Measurements from ENCODE around the gene DOCK2.
"Not testable (repeated sequence)": the region's sequence is repeated elsewhere in the genome, so short reads cannot be mapped to it uniquely, and the experiment has no call there.

DOCK2 gene

DNA sequence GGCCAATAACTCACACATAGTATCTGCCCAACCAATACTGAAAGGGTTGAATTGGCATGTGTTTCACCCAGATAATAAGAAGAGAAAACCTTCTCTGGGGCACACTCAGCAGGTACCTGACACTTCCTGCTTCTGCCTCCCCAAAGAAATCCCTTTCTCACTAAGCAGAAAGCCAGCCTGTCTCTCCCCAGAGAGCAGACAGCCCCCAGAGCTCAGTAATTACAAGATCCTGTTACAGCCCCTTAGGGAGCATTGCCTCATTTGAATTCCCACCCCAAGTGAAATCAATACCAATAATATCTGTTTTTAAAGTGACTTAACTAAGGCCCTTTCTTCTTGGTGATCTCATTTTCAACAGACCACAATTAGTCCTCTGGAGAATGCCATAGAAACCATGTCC is 430.1 kb downstream of the DOCK2 start:
- DNase-seq (ENCODE audit: low spot score), result no peak

DNA sequence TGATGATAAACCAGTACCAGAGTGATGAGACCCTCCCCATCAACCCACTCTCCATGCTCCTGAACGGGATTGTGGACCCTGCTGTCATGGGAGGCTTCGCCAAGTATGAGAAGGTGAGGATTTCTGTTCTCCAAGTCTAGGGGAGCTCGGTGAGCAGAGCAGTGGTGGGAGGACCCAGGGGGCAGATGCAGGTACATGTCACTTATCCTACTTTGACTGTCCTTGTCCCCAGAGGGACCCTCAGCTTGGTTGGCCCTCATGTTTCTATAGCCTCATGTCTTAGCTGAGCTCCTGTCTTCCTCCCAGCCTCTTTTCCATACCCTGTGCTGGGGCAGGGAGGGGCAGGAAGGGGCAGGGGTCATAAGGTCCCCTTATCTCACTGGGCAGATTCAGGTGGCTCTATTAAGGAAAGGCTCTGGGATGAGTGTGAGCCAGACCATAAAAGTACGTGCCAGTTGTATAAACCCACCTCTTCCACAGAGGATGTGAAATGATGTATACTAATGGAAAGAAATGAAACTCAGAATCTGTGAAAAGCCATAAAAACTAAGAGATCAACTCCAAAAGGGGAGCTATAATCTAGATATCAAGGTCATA is 430.6 kb downstream of the DOCK2 start:
- no peak for DNase-seq (ENCODE audit: low spot score)

DNA sequence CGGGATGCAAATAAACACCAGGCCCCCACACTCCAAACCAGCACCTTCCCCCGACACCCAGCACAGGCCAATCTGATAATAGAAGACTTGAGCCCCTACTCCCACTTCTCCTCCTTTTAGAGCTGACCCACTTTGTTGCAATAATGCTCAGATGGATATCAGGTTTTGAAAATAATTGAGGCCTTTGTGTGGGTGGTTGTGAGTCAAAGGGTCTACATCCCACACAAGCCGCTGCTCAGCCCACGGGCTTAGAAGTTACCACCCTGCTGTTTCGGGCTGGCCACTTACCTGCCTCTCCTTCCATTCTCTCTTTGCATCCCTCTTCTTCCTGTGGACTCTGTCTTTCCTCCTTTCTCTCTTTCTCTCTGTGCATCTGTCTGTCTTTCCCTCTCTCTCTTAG is 432.4 kb downstream of the DOCK2 start:
- DNase-seq (ENCODE audit: low spot score), result no peak

DNA sequence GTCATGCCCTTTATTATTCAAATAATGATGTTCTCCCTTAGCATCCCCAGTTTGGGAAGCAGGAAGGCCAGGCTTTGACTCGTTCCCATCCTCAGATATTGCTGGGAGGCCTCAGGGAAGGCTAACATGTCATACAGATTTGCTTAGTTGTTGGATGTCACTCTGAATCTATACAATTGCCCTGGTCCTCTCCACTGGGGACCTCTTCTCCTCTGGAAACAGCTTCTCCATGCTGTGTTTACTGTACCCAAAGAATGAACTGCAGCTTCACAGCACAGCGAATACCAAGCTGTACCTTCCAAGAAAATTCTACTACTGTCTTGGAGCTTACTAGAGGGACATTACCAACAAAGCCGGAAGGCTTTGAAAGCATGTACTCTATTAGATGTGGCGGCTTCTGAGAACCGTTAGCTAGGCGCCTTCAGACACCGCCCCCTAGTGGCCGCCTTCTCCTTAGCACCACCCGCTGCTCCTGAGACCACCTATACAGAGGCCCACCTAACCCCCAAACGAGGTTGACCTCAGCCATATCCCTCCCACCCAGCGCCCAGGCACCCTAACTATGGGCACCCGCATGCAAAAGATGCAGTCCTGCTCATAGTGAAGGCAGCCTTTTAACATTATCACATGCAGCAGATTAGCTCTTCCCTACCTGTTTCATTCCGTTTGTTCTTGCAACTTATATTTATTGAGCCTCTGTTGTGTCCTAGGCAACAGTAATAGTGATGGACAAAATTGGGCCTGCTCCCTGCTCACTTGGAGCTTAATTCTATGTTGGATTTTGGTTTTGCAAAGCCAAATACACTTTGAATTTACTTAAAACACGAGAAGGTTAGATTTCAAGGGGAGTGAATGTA is 433.7 kb downstream of the DOCK2 start:
- DNase-seq (ENCODE audit: low spot score), result no peak

DNA sequence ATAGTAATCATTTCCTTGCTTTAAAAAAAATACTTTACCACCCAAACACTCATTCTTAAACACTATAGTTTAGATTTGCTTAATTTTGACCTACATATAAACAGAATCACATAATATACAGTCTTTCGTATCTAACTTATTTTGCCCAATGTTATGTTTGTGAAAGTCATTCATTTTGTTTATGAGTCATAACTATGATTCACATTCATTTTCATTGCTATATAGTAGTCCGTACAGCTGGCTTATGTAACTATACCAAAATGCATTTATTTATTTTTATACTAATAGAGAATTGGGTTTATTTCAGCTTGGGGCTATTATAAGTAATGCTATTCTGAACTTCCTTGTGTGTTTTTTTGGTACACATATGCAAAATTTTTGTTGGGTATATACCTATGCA is 434.7 kb downstream of the DOCK2 start:
- DNase-seq (ENCODE audit: low spot score), result no peak

DNA sequence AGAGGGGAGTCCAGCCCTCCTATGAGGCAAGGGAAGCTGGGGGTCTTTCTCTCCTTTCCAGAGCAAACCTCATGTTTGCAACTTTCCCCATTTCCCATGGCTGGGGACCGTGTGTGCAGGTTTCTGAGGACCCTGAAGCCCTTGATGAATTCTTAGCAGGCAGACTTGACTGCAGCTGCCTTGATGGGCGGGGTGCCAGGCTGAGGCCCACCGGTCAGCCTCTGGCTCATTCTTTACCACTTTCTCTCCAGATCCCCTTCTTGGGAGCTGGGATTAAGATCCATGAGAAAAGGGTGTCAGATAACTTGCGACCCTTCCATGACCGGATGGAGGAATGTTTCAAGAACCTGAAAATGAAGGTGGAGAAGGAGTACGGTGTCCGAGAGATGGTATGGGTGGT is 438.6 kb downstream of the DOCK2 start:
- no peak for DNase-seq (ENCODE audit: low spot score)

DNA sequence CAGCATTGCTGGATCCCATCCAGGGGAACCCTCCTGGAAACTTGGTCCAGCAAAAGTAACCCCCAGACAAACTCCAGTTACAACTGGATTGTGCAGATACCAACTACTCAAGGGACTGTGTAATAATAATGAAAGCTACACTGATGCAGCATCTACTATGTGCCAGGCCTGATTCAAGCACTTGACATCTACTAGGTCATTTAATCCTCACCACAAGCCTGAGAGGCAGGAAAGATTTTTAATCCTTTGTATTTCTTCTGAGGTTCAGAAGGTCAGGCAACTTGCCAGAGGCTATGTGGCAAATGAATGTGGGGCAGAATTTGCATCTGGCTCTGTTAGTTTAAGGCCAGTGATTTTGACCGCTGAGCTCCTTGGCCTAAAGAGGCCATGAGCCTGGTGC is 439.1 kb downstream of the DOCK2 start:
- DNase-seq (ENCODE audit: low spot score), result no peak

DNA sequence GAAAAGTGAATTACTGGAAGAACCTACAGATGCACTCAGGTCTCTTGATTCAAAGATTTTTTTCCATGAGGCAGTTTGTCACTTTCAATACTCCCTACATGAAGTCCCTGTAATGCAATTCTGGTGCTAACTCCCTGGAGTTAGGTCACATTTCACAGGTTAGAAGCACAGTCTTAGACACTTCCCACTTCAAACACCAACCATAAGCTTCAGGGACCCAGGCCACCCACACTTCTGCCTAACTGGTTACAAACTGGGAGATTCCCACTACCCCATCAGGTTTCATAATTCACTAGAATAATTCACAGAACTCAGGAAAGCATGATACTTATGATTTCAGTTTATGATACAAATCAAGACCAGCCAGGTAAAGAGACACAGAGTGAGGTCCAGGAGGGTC is 439.7 kb downstream of the DOCK2 start:
- no peak for DNase-seq (ENCODE audit: low spot score)

DNA sequence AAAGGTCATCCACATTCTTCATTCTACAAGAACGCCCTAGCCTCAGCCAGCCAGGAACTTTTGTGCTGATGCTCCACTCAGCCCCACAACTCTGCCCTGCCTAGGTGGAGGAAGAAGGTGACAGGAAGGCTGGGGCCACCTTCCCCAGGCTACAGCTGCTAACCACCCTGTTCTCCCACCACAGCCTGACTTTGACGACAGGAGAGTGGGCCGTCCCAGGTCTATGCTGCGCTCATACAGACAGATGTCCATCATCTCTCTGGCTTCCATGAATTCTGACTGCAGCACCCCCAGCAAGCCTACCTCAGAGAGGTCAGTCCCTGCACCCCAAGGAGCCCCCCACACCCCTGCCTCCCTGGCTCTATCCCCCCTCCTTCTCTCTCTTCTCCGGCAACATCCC is 440.5 kb downstream of the DOCK2 start:
- no peak for DNase-seq (ENCODE audit: low spot score)

DNA sequence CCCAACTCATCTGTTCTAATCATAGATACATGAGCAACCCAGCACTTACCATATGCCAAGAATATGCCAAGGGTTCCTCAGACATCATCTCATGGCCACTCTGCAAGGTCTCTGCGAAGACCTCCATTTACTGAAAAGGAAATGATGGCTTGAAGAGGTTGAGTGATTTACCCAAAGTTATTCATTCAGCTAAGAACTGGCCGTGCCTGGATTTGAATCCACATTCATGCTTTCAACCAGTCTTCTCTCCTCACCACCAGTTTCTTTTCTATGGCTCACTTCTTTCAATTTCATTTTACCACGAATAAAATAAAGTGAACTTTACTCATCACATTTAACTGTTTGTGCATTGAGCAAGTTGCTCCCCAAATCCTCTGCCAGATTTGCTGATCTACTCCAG is 441.4 kb downstream of the DOCK2 start:
- DNase-seq (ENCODE audit: low spot score), result no peak

DNA sequence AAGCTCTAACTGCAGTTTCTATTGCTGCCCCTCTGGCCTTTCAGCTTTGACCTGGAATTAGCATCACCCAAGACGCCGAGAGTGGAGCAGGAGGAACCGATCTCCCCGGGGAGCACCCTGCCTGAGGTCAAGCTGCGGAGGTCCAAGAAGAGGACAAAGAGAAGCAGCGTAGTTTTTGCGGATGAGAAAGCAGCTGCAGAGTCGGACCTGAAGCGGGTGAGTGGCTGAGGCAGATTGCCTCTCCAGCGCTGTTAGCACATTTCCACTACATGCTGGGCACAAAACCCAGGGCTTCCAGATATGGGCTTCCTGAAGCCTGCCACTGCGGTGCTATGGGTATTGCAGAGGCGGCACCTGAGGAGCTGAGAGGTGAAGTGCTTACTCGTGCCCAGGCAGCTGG is 441.9 kb downstream of the DOCK2 start:
- no peak for DNase-seq (ENCODE audit: low spot score)

DNA sequence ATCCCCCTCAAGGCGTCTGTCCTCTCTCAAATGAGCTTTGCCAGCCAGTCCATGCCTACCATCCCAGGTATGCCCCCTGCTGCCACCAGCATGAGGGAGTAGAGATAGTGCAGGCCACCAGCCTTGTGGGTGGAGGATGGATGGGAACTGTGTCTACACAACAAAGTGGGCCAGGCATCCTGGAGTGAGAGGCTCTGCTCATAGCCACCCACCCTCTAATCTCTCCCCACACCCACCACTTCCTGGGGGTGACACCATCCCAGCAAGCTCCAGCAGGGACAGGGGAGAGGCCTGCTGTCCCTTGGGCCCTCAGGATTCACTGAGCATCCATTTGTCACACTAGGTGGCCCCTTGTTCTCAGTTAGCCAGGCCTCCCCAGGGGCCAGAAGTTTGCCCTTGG is 443.1 kb downstream of the DOCK2 start:
- DNase-seq (ENCODE audit: low spot score), result no peak

DNA sequence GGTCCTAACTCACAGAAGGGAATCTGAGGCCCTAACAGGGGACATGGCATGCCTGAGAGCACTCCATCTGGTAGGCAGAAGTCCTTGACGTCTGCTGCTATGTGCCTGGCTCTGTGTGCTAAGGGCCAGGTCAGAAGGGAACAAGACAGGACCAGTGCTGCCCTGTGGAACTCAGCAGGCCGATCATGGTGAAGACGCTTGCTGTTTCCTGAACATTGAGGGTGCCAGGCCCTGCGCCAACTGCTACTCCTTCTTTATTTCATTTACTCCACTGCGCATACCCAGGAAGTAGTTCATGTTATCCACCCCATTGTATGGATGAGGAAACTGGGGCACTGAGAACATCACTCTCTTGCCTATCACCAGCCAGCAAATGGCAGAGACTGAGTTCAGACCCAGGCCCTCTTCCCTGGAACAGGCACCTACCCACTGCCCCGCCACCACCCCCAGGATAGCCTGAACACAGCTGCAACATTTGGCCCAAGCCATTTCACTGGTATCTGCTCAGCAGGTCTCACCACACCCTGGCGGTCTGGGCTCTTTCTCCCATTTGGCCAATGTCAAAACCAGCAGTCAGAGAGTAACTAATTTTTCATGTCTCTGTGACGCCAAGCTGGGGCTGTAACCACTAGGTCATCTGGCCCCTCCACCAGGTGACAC is 443.8 kb downstream of the DOCK2 start:
- no peak for DNase-seq (ENCODE audit: low spot score)

DNA sequence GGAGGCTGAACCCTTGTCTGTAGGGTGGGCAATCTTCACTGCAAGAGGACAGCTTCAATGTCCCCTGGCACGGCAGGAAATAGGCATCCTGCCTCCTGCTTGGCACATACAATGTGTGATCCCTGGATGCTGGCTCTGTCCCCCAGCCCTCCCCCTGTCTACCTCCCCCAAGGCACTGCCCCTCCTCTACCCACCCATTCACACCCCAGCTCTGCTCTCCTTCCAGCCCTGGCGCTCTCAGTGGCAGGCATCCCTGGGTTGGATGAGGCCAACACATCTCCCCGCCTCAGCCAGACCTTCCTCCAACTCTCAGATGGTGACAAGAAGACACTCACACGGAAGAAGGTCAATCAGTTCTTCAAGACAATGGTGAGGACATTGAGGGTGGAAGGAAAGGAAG is 444.5 kb downstream of the DOCK2 start:
- no peak for DNase-seq (ENCODE audit: low spot score)

DNA sequence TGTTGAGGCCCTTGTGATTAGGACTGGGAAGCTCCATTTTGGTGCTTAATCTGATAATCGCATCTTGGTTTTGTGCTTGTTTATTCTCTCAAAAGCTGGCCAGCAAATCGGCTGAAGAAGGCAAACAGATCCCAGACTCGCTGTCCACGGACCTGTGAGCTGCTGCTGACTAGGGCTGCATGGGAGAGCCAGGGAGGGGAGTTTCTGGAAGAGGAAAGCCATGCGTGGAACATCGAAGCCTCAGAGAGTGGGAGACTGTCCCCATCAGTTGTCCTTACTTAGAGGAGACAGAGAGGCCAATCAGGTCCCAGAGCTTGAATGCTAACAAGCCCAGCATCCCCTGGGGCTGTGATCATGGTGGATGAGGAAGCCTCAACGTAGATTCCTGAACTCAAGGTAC is 445.6 kb downstream of the DOCK2 start:
- no peak for DNase-seq (ENCODE audit: low spot score)

DNA sequence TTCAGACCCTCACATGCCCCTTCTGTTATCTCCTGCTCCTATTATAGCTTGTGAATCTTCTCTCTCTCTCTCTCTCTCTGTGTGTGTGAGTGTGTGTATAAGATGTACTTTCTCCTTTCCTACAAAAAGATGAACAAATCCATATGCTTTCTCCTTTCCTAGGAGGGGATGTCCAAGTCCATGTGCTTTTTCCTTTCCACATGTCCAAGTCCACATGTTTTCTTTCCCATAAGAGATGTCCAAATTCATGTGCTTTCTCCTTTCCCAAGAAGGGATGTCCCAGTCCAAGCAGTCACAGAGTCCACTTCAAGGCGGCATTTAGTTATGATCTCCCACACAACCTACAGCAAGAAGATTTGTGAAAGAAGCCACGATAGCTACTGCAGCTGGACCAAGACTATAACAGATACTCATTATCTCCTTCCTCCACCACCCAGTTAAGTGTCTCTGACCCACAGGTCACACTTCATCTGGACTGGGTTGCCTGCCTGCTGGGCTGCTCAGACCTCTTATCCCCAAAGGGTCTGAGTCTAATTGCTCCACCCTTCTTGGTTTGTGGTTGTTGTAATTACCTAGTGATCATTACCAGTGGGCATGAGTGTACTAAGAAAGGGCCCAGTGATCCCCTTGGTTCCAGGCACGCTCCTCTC is 450.2 kb downstream of the DOCK2 start:
- DNase-seq (ENCODE audit: low spot score), result no peak

DNA sequence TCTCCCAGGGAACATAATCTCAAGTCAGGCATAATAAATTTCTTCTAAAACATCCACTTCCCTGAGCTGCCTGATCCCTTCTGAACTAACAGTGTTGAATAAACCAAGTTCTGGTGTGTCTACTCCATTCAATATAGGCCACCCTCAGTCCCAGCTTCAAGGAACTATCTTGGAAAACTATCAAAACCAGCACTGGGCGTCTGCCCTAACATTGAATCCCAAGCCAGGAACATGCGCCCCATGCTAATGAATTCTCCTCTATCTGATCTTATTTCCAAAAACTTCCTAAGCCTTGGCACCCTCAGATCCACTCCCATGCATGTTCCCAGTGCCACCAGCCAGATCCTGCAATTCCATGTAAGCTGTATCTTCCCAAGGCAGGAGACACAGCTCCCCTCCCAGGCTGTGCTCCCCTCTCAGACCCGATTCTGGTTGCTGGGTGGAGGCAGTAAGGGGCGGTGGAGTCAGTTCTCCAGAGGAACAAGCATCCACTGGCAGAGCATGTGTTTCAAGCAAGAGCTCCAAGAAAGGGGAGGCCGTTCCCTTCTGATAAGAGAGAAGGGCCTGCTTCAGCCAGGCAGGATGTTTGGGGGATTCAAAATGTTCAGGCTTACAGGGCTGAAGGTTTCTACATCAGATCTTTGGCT is 455.5 kb downstream of the DOCK2 start:
- no peak for DNase-seq (ENCODE audit: low spot score)

DNA sequence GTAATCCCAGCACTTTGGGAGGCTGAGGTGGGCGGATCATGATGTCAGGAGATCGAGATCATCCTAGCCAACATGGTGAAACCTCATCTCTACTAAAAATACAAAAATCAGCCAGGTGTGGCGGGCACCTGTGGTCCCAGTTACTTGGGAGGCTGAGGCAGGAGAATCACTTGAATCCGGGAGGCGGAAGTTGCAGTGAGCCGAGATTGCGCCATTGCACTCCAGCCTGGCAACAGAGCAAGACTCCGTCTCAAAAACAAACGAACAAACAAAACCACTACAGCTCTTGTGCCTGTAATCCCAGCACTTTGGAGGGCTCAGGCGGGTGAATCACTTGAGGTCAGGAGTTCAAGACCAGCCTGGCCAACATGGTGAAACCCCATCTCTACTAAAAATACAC is 457.3 kb downstream of the DOCK2 start:
- DNase-seq (ENCODE audit: low spot score), result not testable (repeated sequence)

DNA sequence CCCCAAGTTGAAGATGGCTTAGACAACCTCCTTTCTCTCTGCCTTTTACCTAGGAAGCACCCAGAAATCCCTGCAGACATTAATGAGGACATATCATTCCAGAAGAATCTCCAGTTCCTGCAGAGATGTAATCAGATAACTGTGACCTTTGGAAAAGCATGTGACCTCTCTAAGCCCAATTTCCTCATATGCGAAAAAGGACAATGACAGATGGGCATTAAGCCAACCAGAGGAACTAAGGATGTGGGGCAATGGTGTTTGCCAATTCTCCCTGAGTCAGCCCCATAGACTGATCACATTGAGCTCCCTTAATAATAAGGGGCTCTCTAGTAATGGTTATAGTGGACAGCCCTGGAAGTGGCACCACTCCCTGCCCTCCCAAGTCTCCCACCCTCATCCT is 458.6 kb downstream of the DOCK2 start:
- no peak for DNase-seq (ENCODE audit: low spot score)

DNA sequence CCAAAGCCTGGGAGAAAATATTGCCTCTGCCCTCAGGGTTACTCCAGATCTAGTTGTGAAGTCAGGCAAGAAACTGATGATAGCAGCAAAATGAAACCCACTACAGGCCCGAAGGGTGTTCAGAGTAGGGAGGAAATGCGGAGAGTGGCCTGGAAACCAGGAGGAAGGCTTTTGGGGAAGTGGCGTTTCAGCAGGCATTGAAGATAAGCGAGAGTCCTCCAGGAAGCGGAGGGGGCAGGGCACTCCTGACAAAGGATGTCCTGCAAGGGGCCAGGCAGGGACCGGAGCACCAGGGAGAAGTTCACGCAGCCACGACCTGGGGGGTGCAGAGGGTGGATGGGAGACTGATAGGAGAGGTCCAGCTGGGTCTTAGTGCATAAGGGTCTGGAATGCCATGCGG is 460.9 kb downstream of the DOCK2 start:
- DNase-seq (ENCODE audit: low spot score), result no peak

DNA sequence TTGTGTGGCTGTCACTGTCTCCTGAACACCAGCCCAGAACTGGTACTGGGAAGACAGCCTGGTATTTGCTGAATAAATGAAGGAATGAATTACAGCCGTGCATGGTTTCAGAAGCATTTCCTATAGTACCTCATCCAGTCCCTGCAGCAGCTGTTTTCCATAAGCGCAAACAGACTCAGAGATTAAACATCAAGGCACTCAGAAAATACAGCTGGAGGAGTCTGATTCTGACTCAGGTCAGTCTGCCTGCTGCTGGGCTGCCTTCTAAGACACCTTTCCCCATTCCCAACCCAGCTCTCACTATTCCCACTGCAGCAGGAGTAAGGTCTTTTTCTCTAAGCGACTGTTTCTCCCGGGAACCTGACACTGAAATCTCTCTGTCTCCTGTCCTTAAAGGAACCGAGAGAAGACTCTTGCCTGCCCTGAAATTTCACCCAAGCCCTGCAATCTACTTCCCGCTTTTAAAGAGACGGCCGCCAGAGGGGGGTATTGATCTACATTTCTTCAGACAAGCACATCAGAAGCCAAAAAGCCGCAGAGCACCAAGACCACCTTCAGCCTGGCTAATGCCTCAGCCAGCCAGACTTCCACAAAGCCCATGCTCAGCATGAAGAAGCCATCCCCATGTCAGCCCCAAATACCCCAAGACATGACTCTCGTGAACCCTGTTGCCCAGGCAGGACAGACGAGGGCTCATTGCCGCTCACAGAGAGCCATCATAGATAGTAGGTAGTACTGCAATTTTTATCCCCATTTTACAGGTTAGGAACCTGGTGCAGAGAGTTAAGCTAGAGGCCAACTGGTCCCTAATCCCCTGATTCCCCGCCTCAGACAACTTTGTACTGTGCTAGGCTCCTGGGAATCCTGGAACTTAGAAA is 463.2 kb downstream of the DOCK2 start:
- peak; percentile 65 for DNase-seq (ENCODE audit: low spot score)
